Esophagus squamous epithelium (tissue), 5 donors: ENCODE results near the gene GRK7. TPM values are rescaled to one million over a fixed set of nuclear protein-coding genes. Genes with fewer than 3 reads are reported as not detected.

Experiments
- DNase-seq: peaks from one replicate; lab custom pipeline; 2025; lab: John Stamatoyannopoulos, UW
- H3K27ac ChIP-seq, 4 donors: fragments of 200-600 bp; sonication (generic); one replicate each; pipeline ENCODE4 v1.5.1; 2016 to 2019; ENCODE audit warnings: mild to moderate bottlenecking in 1 of 4
- H3K27me3 ChIP-seq, 4 donors: fragments of 200-600 bp; sonication (generic); 1 replicate in 3 of 4; 2 replicates in 1 of 4; pipeline versions ENCODE4 v1.5.1 to v1.6.0; 2017 to 2021; ENCODE audit warnings: antibody characterized with exemption in 1 of 4
- H3K36me3 ChIP-seq, 3 donors: fragments of 200-600 bp; sonication (generic); one replicate each; pipeline ENCODE4 v1.5.1; 2016 to 2019
- H3K4me1 ChIP-seq, 3 donors: fragments of 200-600 bp; sonication (generic); one replicate each; pipeline ENCODE4 v1.5.1; 2017 to 2019
- H3K4me3 ChIP-seq, 4 donors: fragments of 200-600 bp; sonication (generic); 1 replicate in 3 of 4; 2 replicates in 1 of 4; pipeline ENCODE4 v1.5.1; 2016 to 2019; ENCODE audit warnings: mild to moderate bottlenecking in 2 of 4, moderate library complexity in 1 of 4
- H3K9me3 ChIP-seq, 3 donors: fragments of 200-600 bp; sonication (generic); one replicate each; pipeline ENCODE4 v1.5.1; 2016 to 2019
- POLR2A ChIP-seq, 4 donors: fragments of 450-650 bp; IDR thresholded peaks; one replicate each; pipeline ENCODE4 v1.6.1; 2017; ENCODE audit warnings: antibody characterized with exemption in 4 of 4, mild to moderate bottlenecking in 4 of 4, moderate library complexity in 3 of 4
- WGBS, 2 donors: methylation state at CpG; one replicate each; pipeline ENCODE4 v1.1.5; 2018; 5-methylcytosine and 5-hydroxymethylcytosine counted together
- intact Hi-C: fragments of 100-400 bp; cut with DNase I; formaldehyde crosslinking; loops from one replicate; pipeline ENCODE4 v1.15.0; 2022
- total RNA-seq, 4 donors: library from RNA; depleted of rRNA; stranded (reverse); fragments of >200 nt; gene quantifications; one replicate each; pipeline ENCODE4 v1.1.0, GENCODE V29; 2016
- TF ChIP-seq, protein P1 (sequence below), 6 experiments: fragments of 450-650 bp in 4 of 6; fragments of 200-600 bp in 2 of 6; sonication (generic) in 2 of 6; IDR thresholded peaks; one replicate each; pipeline ENCODE4 v1.5.1; 2016 to 2019; ENCODE audit warnings: antibody characterized with exemption in 6 of 6, mild to moderate bottlenecking in 4 of 6, moderate library complexity in 4 of 6
- donor health status: DM: yes; HTN: yes; CAD: no.

The GRK7 gene
- total RNA-seq, 4 donors from 2014 or later: 0.08 TPM; not detected in 3

DNA sequence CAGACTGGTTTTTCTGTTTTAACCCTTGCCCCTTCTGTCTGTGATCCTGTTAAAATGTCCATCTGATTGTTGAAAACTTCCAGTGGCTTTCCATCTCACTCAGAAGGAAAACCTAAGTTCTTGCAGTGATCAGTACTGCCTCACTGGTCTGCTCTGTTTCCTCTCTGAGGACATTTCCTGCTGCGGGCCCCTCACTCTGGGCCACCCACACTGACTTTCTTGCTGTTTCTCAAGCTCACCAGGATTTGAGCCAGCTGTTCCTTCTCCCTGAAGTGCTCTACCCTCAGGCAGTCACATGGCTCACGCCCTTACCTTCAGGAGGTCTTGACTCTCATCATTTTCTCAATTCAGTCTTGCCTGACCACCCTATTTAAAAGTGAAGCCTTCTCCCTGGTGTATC, 1.8 kb downstream of the GRK7 start:
- intact Hi-C loops: no loop called here
- WGBS, 2 donors: 77 to 84% methylated on average over 2 of the region's 2 CpGs
- TF ChIP-seq, protein P1, sequence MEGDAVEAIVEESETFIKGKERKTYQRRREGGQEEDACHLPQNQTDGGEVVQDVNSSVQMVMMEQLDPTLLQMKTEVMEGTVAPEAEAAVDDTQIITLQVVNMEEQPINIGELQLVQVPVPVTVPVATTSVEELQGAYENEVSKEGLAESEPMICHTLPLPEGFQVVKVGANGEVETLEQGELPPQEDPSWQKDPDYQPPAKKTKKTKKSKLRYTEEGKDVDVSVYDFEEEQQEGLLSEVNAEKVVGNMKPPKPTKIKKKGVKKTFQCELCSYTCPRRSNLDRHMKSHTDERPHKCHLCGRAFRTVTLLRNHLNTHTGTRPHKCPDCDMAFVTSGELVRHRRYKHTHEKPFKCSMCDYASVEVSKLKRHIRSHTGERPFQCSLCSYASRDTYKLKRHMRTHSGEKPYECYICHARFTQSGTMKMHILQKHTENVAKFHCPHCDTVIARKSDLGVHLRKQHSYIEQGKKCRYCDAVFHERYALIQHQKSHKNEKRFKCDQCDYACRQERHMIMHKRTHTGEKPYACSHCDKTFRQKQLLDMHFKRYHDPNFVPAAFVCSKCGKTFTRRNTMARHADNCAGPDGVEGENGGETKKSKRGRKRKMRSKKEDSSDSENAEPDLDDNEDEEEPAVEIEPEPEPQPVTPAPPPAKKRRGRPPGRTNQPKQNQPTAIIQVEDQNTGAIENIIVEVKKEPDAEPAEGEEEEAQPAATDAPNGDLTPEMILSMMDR (IDR thresholded peaks at IDR 0.05): no peak
- TF ChIP-seq POLR2A (IDR thresholded peaks at IDR 0.05): no peak

DNA sequence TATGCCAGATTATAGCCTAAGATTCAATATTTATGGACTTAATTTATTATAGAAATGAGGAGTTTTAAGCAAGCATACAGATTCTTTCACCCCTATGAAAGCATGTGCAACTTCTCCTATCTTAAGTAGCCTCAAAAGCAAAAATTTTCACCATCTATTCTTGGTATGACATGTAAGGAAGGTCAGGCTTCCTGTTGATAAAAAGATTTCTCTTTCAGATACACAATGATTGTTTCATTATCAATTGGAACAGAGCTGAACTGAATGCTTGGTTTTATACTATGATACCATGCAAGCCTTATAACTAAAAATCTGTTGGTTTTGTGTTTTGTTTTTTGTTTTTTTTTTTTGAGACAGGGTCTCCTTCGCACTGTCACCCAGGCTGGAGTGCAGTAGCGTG, 3.9 kb downstream of the GRK7 start:
- Histone ChIP-seq H3K4me3 (no peak overlapping the region), H3K4me1 (no peaks in the 10 kb centered on the region), H3K36me3 (no peaks in the 10 kb centered on the region), H3K9me3 (no peaks in the 10 kb centered on the region), H3K27ac (no peak overlapping the region), H3K27me3 (no peaks in the 10 kb centered on the region)
- WGBS, 2 donors: 74 to 84% methylated on average over 2 of the region's 2 CpGs
- intact Hi-C loops: no loop called here
- TF ChIP-seq, protein P1 (IDR thresholded peaks at IDR 0.05): no peak
- no peak for TF ChIP-seq POLR2A (IDR thresholded peaks at IDR 0.05)
- DNase-seq: no peak

More for the DNA sequence above, 1.8 kb downstream of the GRK7 start:
- Histone ChIP-seq H3K9me3 (no peaks in the 10 kb centered on the region), H3K27me3 (no peaks in the 10 kb centered on the region), H3K4me3 (no peak overlapping the region), H3K4me1 (no peaks in the 10 kb centered on the region), H3K27ac (no peak overlapping the region), H3K36me3 (no peaks in the 10 kb centered on the region)
- DNase-seq: no peak

DNA sequence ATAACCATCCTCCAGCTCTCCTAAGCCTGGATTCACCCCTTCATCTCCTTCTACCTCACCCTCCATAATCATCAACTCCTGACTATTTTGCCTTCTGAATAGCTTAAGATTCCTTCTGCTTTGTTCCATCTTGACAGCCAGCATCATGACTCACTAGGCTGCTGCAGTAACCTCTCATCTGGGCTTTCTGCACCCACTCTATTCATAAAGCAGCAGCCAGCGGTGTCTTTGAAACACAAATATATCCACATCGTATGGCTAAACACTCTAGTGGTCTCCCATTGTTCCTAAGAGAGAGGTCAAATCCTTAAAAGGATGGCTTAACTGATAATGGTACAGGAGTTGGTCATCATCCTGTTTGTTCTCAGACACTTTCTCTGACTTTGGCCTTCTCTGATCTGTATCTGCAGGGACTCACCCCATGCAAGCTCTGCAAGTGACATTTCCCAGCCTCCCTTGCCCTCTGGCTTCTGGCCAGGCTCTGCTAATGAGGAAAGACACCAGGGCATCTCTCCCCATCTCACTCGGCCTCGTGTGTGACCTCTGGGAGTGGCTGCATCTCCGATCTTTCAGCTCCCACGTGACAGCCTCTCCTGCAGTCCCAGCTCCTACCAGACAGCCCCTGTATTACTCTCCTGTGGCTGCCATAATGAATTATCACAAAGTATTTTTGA, 6.2 kb downstream of the GRK7 start:
- 52 to 72% methylated on average over 6 of the region's 6 CpGs for WGBS, 2 donors
- no peak for DNase-seq
- no peak for TF ChIP-seq POLR2A (IDR thresholded peaks at IDR 0.05)
- TF ChIP-seq, protein P1 (IDR thresholded peaks at IDR 0.05): no peak
- no peaks in the 10 kb centered on the region for H3K4me1 ChIP-seq
- H3K9me3 ChIP-seq: no peaks in the 10 kb centered on the region
- H3K27ac ChIP-seq: no peak overlapping the region
- intact Hi-C loops: no loop called here
- H3K27me3 ChIP-seq: no peaks in the 10 kb centered on the region
- no peaks in the 10 kb centered on the region for H3K36me3 ChIP-seq
- no peak overlapping the region for H3K4me3 ChIP-seq

DNA sequence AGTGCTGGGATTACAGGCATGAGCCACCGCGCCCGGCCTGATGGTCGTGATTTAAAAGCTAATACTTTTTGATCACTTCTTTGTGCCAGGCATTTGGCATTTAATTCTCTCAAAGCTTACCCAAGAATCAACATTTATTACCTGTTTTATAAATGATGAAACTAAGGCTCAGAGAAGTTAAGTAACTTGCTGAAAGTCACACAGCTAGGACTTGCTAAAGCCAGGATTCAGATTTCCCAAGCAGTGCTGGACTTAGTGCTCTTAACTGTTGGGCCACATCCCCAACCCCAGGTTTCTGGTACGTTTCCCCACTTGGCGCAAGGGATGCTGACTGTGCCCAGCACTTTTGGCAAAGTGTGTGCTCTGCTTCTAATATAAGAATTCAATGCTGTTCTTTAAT, 10.5 kb downstream of the GRK7 start:
- TF ChIP-seq, protein P1 (IDR thresholded peaks at IDR 0.05): no peak
- no peak for TF ChIP-seq POLR2A (IDR thresholded peaks at IDR 0.05)
- no peaks in the 10 kb centered on the region for H3K36me3 ChIP-seq
- no peak overlapping the region for H3K27ac ChIP-seq
- no peaks in the 10 kb centered on the region for H3K9me3 ChIP-seq
- WGBS, 2 donors: 86 to 97% methylated on average over 6 of the region's 6 CpGs
- no peak overlapping the region for H3K4me3 ChIP-seq
- no peak for DNase-seq
- intact Hi-C loops: no loop called here
- H3K4me1 ChIP-seq: no peaks in the 10 kb centered on the region
- H3K27me3 ChIP-seq: no peaks in the 10 kb centered on the region

DNA sequence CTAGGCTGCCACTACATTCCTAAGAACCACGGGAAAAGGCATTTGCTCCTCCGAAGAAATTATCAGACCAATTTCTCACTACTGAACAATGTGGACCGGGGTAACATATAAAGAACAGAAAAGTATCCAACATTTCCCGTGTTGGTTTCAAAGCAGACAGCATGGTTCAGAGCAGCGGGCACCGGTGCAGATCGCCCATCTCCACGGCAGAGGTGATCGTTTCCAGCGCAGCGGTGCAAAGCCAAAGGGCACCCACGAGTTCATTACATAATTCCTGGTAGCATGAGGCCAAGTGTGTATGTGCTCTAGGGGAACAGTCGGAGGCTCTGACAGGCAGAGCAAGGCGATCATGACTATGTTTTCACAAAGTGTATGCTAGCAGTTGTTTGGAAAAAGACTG, 13.2 kb downstream of the GRK7 start:
- no peak overlapping the region for H3K4me3 ChIP-seq
- TF ChIP-seq POLR2A (IDR thresholded peaks at IDR 0.05): no peak
- TF ChIP-seq, protein P1 (IDR thresholded peaks at IDR 0.05): no peak
- H3K4me1 ChIP-seq: no peaks in the 10 kb centered on the region
- no peaks in the 10 kb centered on the region for H3K36me3 ChIP-seq
- no peaks in the 10 kb centered on the region for H3K27me3 ChIP-seq
- DNase-seq: no peak
- H3K27ac ChIP-seq: no peak overlapping the region
- intact Hi-C loops: no loop called here
- H3K9me3 ChIP-seq: no peaks in the 10 kb centered on the region
- WGBS, 2 donors: 88 to 92% methylated on average over 13 to 14 of the region's 14 CpGs
